NCI-H2029 (cell line): Measurements from ENCODE around the gene NCK2.
A peak's percentile ranks its signal among the peaks of the same experiment; 100 is the strongest.

Experiments used
- DNase-seq: peaks from one replicate; lab custom pipeline; 2025; lab: John Stamatoyannopoulos, UW

The NCK2 gene

DNA sequence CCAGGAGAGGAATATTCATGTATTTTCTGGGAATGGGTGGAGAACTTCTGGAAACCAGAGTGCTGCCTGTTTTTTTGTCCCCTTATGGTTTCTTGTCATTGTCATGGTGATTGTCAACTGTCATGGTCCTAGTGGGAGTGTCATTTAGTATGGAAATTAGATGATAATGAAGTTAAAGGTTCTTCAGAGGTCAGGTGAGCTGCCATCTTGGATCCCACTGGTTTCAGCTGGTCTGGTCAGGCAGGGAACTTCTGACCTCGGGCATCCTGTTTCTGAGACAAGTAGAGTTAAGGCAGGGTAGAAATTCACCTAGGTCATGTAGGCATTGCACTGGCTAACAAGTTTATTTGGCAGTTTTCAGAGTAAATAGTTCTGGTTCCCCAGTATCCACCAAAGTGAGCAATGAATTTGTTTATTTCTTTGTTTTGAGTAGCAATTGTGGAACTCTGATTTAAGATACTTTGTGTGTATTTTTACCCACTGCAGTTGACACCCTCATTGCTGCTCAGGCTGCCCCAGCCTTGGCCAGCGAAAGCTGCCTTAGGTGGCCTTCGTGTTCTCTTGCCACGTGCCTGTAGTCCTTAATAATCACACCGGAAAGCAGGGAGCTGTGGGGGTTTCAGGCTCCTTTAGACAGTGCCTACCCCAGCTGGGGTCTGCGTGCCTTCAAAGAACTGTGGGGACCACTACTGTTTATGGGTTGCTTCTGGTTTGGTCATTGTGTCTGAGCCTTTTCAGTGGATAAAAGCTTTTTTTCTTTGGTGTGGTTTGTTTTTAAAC is 48.7 kb downstream of the NCK2 start:
- DNase-seq = no peak

DNA sequence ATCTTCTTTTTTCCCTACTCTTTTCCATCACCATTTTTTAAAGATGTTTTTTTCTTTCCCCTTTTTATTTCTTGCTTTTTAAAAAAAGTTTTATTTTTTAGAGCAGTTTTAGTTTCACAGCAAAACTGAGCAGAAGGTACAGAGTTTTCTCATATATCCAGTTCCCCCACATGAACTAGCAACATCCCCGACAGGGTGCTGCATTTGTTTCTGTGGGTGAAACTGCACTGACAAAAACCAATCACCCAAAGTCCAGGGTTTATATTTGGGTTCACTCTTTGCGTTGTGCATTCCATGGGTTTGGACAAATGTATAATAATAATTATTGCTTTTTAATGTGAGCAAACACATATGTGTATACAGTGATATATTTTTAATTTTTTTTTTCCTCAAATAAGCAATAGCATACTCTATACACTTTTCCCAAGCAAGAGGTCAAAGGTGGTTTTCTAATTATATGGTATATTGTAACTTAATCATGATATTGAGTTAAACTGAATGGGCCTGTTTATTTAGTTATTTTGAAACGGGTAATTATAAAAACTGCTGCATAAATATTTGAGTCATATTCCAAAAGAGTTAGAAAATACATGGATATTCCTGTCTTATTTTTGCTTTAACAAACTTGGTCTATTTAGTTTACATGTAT is 50.3 kb downstream of the NCK2 start:
- DNase-seq = no peak

DNA sequence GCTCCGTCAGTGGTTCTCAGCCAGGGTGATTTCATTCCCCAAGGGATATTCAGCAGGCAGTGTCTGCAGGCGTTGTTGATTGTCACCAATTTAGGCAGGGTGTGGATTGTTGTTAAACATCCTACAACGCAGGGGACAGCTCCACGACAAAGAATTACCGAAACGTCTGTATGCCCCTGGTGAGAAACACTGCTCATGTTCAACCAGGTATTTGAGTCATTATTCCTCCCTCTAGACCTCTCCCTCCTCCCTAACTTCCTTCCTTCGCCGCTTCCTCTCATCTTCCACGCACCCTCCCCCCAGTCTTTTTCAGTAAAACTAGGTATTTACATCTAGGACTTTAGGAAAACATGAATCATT is 50.8 kb downstream of the NCK2 start:
- no peak for DNase-seq

DNA sequence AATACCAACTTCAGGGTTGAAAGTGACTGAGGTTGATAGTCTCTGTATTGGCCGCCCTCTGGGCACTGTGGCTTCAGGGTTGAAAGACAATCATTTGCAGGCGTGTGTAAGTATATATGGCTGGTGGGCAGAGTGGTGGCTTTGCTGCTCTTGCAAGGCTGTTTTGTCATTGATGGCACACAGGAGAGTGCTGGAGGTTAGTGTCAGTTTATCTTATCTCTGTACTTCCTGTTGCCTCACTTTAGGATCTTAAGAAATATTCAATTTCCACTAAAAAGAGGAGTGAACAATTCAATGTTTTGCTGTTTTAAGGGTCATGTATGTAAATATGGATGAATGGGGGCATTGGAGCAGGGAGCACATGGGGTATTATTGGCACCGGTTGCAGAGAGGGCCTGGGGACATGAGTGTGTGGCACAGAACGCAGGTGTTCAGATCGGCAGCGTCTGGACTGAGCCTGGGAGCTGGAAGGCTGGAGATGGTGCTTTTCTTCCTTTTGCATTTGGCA is 51.5 kb downstream of the NCK2 start:
- DNase-seq = no peak

DNA sequence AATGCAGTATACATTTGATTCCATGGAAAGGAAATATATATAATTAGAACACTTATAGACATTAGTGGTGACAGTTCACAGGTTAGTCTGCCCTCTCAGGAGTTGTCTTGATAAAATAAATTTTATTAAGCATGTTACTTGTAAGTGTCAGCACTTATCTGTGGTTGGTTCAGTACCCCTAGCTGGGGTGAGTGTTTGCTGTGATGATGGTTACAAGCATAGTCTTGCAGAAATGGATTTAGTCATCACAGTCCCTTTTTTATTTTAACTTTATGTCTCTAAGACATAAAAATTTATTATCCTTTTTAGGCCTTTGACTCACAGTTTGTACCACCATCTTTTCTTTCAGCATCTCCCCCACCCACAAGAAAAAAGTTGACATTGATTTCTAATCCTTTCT is 52.1 kb downstream of the NCK2 start:
- no peak for DNase-seq

DNA sequence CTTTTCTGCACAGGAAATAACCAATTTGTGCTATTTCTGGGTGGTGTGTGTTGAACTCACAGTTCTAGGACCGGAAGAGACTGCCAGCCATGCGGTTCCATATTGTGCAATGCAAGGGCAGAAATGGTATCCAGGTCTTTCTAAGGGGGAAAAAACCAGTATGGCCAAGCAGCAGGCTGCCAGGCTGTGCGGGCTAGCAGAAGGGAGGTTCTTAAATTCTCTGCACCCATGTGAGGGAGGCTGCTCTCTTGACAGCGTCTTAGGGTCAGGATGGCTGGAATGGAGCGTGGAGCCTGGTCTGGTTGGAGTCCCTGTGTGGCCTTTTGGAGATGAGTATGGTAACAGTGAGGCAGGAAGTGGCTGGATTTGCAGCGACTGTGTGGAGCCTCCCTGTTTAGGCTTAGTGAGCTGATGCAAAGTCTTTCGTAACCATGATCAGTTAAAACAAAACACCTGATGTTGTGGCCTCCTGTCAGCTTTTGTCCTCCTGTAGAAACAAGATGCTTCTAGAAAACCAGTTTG is 52.6 kb downstream of the NCK2 start:
- DNase-seq = no peak

DNA sequence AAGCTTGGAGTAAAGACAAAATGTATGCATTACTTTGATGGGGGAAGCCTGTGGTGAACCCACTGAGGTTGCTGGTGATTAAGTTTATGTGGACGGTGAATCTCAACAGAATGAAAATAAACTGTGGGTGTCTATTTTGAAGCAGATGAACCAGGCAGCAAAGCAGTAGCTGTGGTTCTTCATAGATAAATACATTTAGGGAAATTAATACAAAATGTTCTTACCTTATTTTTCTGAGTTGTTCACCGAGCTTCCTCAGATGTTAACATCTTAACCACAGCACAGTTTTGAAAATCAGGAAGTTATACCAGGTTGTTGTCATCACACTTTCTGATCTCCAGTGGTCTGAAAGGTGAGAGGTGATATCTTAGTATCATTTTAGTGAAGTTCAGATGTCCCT is 53.9 kb downstream of the NCK2 start:
- no peak for DNase-seq

DNA sequence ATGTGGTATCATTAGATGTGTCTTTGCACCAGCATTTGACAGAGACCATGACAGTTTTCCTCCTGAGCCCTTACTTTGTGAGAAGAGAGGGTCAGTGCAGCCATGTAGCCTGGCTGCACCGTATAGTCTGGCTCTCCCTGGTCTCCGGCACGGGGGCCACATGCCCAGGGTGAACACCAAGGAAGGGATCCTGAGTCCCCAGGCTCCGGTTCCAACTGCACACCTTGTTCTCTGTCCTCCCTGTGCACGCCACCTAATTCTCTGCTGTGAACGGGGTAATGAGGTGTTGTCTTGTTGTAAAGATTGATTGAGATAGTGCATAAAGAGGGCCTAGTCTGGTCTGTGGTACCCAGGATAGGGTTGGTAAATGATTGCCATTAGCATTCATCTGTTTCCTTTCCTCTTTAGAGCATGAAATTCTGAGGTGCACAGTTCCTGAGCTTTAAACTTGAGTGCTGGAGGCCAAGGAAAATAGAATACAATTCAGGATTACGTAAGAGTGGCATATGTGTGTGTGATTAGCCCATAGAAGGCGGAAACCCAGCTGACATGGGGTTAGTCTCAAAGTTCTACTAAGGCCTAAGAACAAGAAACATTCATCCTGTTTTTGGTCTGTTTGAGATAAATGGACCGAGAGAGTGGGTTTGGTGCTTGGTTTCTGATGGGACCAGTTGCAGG is 55.5 kb downstream of the NCK2 start:
- no peak for DNase-seq

DNA sequence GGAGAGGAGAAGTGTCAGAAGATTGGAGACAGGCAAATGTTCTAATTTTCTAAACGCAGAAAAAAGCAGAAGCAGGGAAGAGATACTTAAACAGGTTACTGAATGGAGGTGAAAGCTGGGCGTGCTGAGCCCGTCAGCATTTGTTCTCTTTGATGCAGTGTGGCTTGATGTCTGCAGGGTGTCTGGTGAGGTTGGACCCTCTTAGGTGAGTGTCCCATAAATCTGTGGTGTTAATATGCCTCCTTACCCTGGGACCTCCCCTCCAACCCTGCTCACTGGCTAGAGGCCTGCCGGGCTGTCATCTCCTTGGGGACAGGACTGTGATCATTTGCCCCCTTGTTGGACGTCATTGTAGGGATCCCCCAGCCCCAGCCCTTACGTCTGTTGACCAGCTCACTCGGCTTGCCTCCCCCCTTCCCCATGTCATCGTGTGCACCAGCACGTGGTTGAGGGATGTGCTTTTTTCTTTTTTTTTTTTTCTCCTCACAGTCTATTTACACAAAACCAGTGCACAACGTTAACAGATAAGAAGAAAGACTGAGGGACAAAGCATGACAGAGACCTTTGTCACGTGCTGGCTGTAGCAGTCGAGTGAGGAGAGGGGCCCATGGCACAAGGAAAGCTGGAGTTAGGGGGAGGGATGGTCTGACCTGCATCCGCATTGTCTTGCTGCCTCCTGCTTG is 56.4 kb downstream of the NCK2 start:
- DNase-seq = no peak

DNA sequence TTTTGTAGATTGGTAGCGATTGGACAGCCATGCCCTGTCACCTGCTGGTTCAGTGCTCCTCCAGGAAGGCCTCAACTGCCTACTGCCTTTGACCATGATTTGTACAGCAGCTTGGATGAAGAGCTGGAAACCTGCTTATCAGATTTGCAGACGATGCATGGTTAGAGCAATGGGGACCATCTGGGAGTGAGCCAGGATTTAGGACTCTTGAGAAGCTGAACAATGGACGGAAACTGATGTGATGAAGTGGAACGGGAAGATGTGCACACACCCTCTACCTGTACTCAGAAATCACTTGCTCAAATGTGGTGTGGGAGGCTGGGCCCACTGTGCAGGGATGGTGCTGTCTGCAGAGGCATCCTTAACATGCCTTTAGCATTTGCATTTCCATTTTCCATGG is 57.2 kb downstream of the NCK2 start:
- DNase-seq = no peak

DNA sequence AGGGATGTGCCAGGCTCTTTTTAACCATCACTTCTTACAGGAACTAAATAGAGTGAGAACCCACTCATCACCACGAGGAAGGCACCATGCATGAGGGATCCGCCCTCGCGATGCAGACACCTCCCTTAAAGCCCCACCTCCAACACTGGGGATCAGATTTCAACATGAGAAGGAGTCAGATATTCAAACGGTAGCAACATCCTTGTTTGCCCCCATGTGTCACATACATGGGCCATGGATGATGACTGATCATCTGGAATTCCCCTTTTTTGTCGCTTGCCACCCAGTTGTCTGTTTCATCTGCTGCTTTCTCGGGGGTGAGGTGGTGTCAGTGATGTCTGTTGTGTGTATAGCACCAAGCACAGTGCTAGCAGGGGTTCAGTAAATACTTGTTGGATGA is 57.9 kb downstream of the NCK2 start:
- no peak for DNase-seq

DNA sequence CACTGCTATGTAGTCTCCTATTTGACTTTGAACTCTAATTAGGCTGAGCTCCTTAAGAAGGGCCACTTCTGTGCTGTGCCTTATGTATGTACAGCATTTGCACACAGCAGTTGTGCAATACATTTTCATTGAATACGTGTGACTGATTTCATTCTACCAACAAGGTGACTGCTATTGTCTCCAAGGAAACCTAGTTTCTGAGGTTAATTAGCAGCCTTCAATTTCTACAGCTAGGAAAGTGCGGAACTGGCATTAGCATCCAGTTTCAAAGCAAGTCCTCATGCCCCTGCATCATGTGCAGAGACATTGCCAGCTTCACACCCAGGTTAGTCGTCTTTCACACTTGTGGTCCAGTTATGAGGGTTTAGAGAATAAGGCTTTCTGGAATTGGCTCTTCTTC is 58.6 kb downstream of the NCK2 start:
- no peak for DNase-seq

DNA sequence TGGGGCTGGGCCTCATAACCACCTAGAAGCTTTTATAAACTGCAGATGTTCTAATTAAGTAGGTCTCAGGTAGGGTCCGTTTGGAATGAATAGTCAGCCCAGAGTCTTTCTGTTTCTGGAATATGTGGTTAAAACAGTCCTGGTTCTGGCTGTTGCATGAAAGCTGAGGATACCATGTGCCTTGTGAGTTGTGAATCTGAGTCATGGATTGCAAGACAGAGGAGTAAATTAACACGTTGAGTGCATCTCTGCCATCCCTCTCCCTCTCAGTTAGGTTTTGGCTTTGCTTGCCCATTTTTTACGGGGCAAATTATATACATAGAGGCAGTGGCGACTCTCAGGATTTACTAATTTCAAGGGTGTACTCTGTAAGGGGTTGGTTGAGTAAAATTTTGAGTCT is 59.1 kb downstream of the NCK2 start:
- no peak for DNase-seq

DNA sequence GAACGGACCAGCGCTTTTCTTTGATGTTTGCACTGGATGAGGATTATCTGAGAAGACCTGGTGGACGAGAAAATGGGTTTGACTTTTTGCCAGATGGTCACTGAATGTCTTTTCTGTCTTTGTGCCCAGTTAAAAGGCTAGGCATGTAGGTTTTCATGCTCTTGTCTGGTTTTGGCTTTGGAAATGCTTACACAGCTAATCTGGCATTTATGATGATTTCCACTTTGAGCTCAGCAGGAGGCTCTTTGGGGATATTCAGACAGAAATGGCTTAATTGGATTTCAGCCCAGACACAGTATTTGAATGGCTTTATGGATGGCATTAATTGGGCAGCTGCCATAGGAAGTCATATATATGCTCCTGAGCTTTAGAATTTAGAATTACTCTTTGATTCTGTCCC is 59.6 kb downstream of the NCK2 start:
- DNase-seq = peak; percentile 54

DNA sequence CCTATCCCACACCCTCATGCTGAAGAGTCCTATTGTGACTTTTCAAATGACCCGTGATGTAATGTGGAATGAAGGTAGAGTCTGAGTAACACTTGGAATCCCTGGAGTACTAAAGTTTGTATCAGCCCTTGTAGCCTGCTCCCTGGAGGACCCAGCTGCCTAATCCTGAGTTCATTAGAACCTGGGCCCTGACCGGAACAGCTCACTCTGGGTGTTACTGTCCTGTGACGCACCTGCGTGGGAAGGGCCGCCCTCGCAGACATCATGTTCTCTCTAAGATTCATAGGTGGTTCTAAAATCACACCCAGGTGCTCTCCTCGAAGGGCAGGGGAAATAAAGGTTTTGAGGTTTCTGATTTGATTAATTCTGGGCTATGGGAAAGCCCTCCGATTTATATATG is 62.3 kb downstream of the NCK2 start:
- DNase-seq = no peak

DNA sequence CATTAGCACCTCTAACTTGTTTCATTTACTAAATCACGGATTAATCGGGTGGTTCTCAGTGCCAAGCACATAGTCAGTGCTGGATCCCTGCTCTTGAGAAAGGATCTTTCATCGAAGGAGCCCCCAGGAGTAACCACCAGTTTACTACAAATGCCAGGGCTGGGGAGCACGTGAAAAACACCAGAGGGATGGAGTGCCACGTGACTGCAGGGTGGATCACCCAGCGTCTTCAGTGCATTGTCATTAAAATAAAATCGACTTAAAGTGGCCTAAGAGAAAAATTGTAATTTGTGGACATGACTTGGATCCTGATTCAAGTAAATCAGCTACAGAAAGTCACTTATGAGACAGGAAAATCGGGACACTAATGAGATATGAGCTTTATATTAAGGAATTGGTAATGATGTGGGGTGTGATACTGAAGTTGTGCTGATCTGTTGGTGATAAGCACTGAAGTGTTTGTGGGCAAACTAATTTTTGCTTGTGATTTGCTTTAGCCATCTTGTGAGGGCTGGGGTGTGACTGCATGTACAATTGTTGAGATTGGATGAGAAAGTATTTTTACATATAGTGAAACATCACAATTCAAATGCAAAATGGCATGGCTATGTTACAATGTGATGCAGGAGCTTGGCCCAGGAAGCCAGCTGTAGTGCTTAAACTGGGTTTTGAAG is 63.8 kb downstream of the NCK2 start:
- DNase-seq = no peak

DNA sequence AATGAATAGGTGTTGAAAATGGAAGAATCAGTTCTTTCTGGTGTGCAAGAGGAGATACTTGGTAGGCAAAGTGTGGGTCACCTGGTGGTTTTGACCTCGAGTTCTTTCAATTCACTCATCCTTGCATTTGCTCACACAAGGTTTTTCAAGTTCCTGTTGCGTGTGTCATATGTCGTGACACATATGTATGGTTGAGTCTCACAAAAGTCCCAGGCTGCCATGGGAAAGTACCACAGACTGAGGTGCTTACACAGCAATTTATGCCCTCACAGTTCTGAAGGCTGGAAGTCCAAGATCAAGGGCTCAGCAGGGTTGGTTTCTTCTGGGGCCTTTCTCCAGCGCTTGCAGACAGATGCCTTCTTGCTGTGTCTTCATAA is 64.4 kb downstream of the NCK2 start:
- no peak for DNase-seq

DNA sequence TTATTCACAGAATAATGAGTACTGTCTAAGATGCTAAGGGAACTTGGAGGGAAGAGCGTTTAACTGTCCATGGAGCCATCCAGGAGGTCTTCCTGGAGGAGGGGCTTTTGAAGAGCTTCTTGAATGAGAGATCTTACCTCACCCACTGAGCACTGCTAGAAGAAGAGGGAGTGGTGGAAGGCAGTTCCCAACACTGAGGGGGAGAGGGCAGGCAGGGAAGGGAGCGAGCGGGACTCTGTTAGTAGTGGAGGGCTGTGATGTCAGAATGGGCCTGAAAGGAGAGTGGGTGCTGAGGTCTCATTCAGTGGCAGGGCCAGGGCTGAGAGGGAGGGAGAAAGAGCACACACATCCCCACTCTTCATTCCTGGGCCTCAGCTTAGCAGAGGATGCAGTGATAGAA is 65.0 kb downstream of the NCK2 start:
- no peak for DNase-seq

DNA sequence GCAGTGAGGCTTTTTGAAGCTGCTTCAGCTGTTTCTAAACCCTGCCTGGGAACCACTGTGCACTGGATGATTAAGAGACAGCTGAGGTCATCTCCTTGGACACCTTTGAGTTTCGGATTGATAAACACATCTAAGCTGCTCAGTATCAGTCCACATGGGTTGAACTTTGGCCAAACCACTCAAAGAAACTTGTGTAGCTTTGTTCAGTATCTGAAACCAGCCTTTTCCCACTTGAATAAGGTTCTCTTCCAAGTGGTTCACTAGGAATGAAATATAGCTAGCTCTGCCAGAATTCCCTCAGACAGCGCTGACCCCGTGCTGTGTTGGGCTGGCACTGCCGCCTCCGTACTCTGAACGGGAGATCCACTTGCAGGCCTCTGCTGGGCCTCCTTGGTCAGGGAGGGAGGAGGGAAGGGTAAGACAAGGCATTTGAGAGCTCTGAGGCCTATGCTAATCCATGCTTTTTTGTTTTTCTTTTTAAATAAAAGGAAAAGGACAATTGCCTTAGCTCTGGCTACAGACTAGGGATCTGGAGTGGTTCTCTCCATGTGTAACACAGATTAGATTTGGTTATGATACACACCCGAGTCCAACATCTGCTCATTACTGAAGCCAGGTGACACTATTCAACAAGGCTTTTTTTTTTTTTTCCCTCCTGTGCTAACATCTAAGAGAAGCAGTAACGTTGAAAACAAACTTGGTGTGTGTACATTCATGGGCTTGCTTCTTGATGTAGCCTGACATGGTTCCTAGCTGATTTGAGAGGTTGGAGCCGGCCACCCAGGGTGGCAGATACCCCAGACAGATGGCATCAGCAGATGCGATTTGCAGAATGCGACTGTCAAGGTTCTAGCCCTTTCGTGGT is 67.7 kb downstream of the NCK2 start:
- DNase-seq = peak; percentile 34

DNA sequence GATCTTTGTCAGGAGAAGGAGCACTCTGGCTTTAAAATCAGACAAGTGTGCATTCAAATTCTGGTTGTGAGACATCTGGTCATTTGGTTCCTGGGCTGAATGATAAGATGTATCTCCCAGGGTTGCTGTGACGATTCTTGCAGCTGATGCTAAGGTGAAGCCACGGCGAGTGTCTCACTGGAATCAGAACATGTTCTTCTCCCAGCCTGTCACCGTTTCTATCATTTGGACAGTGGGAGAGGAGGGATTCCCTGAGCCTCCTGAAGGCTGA is 68.3 kb downstream of the NCK2 start:
- DNase-seq = no peak

DNA sequence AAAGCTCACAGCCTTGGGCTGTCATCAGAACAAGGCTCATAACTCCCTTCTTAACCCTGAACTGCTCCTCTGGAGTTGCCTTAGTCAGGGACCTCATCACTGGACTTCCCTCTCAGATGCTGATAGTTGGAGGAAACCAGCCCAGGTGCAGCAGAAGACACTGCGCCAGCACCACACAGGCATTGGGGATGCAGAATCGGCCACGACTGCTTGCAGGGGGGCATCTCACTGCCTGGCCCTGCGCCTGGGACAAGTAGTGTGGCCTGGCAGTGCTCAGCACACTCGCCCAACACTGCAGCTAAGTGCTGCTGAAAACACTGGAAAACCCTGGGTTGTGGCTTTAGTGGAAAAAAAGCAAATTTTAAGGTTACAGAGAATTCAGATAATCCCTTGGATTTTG is 68.7 kb downstream of the NCK2 start:
- no peak for DNase-seq
